ENCODE results near the gene LSAMP.
"Not testable (repeated sequence)": the region's sequence is repeated elsewhere in the genome, so short reads cannot be mapped to it uniquely, and the experiment has no call there.

The LSAMP gene

GRCh38 chr3:115871735-115872134, 573.6 kb downstream of the LSAMP start:
- DNase-seq, result no peak

- no peak for DNase-seq
These were observed 580.4 kb downstream of the LSAMP start for GRCh38 chr3:115864911-115865310.

- no peak for DNase-seq
These were observed 582.4 kb downstream of the LSAMP start for GRCh38 chr3:115862849-115863248.

DNA sequence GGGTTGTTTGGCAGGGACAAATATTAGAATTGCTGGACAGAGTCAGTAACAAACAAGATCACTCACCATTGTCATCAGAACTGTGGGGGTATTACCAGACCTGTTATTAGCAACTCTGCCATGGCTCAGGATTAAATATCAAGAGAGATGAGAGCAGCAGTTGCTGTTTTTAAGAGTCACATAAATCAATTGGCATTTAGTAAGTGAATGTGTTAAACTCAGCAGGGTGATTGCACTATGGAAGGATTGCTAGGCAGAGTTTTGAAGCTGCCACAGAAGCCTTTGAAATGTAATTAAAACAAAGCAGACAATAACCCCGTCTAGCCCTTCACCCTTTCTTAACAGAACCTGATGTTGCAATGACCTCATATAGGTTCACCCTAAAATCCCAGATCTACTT, 583.2 kb downstream of the LSAMP start:
- no peak for DNase-seq

DNA sequence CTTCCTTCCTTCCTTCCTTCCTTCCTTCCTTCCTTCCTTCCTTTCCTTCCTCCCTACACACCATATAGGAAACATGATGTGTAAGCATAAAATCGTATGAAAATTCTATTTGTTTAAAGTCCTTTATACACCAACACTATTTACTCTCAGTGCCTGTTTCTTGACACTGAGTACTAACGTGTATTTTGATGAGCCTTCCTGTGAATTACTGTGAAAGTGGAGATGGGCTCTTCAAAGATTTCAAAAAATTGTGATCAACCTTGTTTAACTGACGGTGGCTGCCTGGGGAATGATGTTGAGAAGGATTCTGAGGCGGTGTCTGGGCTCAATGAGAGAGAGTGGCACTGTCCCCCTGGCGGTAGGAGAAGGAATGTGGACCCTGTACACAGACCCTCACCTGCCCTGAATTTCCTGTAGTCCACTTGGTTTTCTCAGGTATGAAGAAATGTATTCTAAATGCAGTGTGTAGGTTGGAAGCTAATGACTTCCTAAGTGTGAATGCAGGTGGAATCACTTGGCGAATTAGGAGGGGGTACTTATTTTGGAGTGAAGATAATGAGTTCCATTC, 584.0 kb downstream of the LSAMP start:
- no peak for DNase-seq

- DNase-seq, result no peak
These were observed 584.5 kb downstream of the LSAMP start for GRCh38 chr3:115860766-115861165.

DNA sequence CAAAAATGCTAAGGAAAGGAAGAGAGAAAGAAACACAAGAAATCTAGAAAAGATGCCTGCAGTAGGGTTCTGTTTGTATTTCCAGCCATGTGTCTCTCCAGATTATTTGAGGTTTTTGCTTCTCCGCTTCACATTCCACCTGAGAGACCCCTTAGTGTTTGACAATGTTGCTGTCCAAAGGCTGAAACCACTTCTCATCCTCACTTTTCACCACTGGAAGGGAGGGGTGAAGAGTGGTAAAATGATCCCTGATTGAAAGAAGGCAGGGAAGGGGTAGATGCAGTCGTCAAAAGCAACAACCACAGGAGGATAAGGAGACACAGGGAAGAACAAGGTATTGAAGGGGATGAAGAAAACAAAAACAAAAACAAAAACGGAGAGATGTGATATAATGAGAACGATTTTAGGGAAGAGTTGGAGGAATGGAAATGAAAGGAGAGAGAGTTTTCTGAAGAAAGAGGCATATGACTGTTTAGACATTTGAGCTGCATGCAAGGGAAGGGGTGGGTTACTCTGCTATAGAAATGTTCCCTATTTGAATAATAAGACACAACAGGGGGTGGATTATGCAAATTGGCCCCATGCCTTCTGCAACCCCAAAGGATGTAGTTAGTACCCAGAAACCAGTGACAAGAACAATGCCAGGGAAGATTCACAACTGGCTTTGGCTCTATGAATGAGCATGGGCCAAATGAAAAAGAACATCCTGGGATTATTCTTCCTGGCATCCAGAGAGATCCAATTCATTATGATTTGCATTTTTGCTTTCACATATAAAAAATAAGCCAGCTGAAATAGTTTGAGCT, 586.1 kb downstream of the LSAMP start:
- DNase-seq, result no peak

DNA sequence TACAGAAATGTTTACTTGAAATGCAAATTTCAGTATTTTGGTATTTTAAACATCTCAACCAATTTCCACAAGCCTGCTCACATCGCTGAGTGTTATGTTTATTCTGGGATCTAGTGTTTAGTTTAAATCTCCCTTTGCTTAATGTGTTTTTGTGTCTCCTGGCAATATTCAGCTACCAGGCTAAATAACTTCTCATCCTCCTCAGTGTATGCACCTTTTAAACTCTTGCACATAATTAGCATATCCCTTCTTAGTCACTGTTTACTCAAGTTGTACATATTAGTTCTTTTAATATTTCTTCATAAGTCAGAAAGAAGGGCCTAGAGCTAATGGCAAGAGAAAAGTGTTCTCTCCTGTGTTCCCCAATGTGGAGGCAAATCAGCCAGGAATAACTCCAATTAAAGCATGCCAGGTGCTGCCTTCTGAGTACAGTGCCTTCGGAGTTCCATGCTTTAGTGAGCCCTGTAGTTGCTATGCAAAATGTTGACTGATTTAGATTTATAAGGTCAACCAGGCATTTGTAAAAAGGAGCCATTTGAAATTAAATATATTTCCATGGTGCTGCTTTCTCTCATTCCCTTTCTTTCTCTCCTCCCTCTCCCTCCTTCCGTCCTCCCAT, 587.7 kb downstream of the LSAMP start:
- DNase-seq, result no peak

DNA sequence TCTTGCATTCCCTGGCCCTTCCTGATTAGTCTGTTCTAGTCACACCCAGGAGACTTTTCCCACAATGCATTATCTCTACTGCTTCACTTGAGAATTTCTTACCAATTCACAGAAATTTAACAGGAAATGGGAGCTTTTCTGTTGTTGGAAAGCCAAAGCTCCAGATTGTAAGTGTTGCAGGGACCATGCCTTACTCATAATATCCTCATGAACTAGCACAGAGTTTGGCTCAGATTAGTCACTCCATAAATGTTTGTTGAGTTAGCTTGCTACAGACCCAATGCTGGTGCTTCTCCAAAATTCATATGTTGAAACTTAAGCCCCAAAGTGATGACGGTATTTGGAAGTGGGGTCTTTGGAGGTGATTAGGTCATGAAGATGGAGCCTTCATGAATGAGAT, 589.4 kb downstream of the LSAMP start:
- no peak for DNase-seq

DNA sequence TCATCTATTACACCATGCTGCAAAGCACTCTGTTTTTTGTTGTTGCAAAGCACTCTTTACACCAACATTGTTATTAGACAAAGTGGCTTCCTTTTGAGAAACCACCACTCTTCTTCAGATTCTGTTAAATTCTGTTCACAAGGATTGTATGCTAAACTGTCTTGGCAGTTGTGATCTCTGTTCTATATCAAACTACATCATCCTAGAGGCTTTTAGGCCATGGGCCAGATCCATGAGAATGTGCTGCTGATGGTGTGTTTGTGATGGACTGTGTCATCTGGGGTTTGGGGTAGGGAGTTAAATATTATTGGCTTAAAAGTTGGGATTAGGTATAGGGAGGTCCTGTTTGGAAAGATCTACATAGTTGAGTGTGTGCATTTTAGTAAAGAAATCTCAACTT, 592.2 kb downstream of the LSAMP start:
- DNase-seq, result no peak

DNA sequence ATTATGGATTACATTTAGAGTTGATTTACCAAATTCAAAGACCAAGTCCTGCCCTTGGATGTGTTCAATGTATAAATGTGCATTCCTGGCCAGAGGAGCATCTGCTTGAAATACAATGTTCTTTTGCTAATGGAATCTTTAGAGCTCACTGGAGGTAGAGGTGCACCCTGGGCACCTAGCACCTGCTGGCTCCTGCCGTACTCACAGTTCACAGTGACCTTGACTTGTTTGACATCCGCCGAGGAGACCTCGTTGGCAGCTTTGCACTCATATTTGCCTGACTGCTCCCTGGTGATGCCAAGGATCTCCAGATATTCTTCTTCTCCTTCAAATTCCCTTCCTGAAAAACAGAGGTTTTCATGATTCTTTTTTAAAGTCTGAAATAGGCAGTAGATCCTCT, 593.0 kb downstream of the LSAMP start:
- DNase-seq, result no peak

GRCh38 chr3:115851571-115851970, 593.7 kb downstream of the LSAMP start:
- DNase-seq, result no peak

- no peak for DNase-seq
These were observed 596.6 kb downstream of the LSAMP start for GRCh38 chr3:115848641-115849040.

DNA sequence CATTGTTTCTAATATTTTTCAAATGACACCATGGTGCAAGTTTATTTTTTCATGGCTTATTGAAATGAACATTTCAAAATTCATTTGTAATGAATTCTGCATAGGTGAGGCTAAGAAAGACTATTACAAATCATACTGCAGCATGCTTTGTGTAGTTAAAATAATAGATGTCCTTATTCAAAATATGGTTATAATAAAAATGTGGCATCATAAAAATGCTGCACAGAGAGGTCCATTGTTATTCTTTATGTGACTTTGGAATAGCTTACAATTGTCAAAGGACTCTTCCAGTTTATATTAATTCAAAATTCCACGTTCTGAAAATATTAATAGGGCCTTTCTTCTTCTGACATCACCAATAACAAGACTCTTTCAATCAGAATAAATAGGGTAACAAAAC, 599.3 kb downstream of the LSAMP start:
- no peak for DNase-seq

GRCh38 chr3:115844729-115845128, 600.6 kb downstream of the LSAMP start:
- not testable (repeated sequence) for DNase-seq

DNA sequence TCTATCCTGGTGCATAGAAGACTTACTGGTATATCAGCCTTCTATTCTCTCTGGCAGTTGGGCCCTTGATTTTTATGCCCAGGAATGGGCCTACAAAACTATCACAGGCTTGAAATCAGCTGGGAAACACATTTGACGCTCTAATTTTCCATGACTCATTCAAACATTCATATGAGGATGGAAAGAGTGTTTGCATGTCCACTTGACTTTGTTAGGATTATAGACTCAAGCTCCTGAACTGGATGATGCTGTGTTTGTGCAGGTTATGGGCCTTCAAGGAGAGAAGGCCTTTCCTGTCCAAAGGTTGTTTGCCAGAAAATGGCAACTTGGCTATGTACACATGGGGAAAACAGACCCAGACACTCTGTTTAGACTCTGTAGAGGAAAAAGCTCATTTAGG, 602.1 kb downstream of the LSAMP start:
- DNase-seq, result no peak

DNA sequence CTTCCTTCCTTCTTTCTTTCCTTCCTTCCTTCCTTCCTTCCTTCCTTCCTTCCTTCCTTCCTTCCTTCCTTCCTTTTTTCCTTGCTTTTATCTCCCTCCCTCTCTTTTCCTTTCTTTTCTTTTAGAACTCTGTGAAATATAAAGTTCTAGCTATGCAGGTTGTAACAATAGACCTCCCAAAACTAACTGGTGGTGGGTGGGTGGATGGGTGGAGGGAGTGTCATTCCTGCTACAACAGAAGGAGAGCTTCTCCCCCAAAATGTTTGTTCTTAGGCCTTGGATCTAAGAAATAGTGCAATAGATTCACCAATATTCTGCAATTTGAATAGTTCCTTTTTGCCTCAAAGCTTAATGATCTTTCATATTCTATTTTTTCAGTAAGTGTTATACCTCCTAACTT, 606.0 kb downstream of the LSAMP start:
- no peak for DNase-seq

GRCh38 chr3:115838786-115839185, 606.5 kb downstream of the LSAMP start:
- no peak for DNase-seq

- peak; percentile 14 for DNase-seq
These were observed 608.3 kb downstream of the LSAMP start for GRCh38 chr3:115836944-115837343.

DNA sequence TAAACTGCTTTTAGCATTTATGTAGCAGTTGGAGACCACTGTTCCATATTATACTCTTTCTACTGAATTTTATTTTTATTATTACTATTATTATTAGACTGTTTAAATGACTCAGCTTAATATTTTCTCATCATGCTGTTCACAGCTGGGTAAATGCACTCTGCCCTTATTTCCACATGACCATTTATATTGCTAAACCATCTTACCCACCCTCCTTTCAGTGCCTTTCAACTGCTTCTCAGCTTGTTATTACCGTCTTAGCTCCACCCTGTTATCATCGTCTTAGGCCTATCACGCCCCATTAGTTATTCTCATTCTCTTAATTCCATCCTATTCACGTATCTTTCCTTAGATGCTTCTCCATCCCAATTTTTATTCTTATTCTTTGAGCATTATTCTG, 609.3 kb downstream of the LSAMP start:
- DNase-seq, result no peak

DNA sequence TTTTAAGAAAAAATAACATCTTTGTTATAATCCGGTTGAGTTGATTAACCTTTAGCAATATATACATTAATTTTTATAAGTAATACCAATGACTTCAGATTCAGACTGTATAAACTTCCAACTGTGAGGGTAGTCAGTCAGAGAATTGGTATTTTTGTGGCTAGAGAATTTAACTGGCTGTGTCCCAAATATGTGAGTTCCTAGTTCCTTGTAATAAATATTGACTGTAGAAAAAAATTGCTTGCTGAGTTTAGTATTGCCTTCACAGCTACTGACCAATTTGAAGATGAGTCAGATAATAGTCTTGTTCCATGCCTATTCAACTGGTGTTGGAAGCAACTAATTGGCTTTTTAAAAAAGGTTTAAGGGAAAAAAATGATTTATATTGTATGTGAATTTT, 611.2 kb downstream of the LSAMP start:
- peak; percentile 62 for DNase-seq

- no peak for DNase-seq
These were observed 612.2 kb downstream of the LSAMP start for GRCh38 chr3:115833074-115833473.

DNA sequence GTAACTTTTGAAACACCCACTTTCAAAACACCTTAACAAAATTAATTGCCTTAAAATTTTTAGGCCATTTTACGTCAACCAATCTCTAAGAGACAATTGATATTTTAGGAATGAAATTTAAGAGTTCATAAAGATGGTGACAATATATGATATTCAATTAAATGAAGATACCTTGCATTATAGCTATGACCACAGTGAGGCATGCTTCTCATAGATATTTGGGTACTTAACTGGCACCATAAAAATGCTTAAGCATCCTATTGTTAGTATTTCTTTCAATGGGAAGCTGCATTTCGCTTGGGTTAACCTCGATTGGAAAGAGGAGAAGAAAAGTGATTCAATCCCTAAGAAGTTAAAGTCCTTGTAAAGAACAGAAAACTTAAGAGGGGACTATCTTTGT, 613.0 kb downstream of the LSAMP start:
- no peak for DNase-seq

- no peak for DNase-seq
These were observed 613.4 kb downstream of the LSAMP start for GRCh38 chr3:115831864-115832263.
